SK-N-MC (cell line): ENCODE results near the gene IL10RB.

Source experiments
- EZH2 ChIP-seq: fragments of 200-600 bp; sonication (generic); IDR thresholded peaks from one replicate; pipeline ENCODE4 v1.6.1; 2017; ENCODE audit warnings: antibody characterized with exemption
- FOXP2 ChIP-seq: optimal IDR thresholded peaks from 2 replicates; pipeline ENCODE3; 2011; ENCODE audit warnings: mild to moderate bottlenecking, moderate library complexity; ENCODE audit not compliant: insufficient read depth; ENCODE audit errors: extremely low read length, control extremely low read depth
- POLR2AphosphoS5 ChIP-seq: IDR thresholded peaks from 2 replicates; pipeline ENCODE4 v1.6.1; 2012; ENCODE audit warnings: mild to moderate bottlenecking, low read depth, low read length, borderline replicate concordance

DNA sequence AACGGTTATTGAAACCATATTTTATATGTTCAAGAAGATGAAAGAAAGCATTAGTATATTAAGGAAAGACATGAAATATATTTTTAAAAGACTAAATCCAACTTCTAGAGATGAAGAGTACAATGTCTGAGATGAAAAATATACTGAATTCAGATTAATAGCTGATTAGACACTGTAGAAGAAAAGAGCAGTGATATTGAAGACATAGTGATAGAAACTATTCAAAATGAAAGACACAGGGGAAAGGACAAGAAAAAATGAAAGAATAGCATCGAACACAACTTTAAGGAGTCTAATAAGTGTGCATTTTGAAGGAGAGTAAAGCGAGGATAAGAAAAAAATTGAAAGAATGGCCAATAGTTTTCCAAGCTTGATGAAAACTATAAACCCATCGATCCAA, 47.4 kb downstream of the IL10RB start:
- TF ChIP-seq EZH2 (no peak), FOXP2 (no peak), POLR2AphosphoS5 (no peak)
